Measurements from ENCODE around the gene FGF14.
"Not testable (repeated sequence)": the region's sequence is repeated elsewhere in the genome, so short reads cannot be mapped to it uniquely, and the experiment has no call there.

Gene FGF14

GRCh38 chr13:102040812-102041211 is 361.0 kb downstream of the FGF14 start:
- no peak for DNase-seq (ENCODE audit: low spot score)

DNA sequence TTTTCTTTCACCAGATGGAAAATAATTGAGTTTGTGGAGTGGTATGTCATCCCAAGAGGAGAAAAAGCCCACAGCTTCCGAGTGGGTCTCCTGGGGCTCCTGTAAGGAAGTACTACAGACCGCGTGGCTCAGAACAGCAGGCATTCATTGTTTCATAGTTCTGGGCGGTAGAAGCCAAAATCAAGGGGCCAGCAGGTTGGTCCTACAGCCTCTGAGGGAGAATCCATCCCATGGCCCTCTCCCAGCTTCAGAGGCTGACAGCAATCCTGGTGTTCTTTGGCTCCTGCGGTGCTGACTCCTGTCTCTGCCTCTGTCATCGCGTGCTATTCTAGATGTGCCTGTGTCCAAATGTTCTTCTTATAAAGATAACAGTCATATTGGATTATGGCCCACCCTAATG is 362.6 kb downstream of the FGF14 start:
- no peak for DNase-seq (ENCODE audit: low spot score)

DNA sequence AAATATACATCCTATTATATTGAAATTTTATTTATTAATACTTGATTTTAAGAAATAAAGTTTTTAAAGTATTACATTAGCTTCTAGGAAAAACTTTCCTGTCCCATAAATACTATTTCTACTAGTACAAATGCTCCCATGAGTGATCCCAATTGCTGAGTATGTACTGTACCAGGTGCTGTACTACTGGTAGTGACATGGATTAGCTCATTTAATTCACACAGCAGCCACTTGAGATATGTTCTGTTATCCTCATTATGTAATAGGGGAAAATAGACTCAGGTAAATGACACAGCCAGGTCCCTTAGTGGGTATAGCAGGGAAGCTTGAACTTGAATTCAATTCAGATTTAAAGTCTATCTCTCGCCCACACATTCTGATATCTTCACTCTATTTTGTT is 363.1 kb downstream of the FGF14 start:
- DNase-seq (ENCODE audit: low spot score), result no peak

GRCh38 chr13:102035969-102036368 is 365.9 kb downstream of the FGF14 start:
- no peak for DNase-seq (ENCODE audit: low spot score)

GRCh38 chr13:102033857-102034331 is 368.0 kb downstream of the FGF14 start:
- DNase-seq (ENCODE audit: low spot score), result no peak

DNA sequence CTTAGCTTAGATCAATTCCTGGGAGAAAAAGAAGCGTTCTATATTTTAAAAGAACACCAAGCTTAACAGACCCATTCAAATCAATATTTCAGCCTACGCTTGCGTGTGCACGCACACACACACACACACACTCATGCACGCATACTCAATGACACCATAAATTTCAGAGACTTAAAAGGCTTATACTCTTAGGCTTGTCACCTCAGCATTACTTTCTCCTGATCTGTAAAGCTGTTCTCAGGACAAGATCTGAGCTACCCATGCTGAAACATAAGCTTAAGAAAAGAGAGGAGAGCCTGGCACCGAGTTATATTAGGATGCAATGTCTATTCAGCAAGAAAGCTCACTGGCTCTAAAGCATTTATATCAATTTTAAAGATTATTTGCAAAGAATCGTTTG is 368.5 kb downstream of the FGF14 start:
- no peak for DNase-seq (ENCODE audit: low spot score)

GRCh38 chr13:102028868-102029267 is 373.0 kb downstream of the FGF14 start:
- no peak for DNase-seq (ENCODE audit: low spot score)

DNA sequence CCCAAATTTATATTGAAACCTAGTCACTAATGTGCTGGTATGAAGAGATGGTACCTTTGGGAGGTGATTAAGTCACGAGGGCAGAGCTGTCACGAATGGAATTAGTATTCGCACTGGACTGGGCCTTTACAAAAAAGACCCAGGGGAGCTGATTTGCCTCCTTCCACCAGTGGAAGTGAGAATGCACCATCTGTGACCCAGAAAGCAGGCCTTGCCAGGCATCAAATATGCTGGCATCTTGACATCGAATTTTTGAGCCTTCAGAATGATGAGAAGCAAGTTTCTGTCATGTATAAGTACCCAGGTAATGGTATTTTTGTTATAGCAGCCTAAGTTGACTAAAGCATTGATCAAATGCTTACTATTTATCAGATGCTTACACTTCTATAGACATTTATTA is 373.6 kb downstream of the FGF14 start:
- DNase-seq (ENCODE audit: low spot score), result no peak

GRCh38 chr13:102021777-102022176 is 380.1 kb downstream of the FGF14 start:
- no peak for DNase-seq (ENCODE audit: low spot score)

GRCh38 chr13:102020611-102021216 is 381.1 kb downstream of the FGF14 start:
- no peak for DNase-seq (ENCODE audit: low spot score)

- DNase-seq (ENCODE audit: low spot score), result no peak
These were observed 383.1 kb downstream of the FGF14 start for GRCh38 chr13:102018716-102019115.

DNA sequence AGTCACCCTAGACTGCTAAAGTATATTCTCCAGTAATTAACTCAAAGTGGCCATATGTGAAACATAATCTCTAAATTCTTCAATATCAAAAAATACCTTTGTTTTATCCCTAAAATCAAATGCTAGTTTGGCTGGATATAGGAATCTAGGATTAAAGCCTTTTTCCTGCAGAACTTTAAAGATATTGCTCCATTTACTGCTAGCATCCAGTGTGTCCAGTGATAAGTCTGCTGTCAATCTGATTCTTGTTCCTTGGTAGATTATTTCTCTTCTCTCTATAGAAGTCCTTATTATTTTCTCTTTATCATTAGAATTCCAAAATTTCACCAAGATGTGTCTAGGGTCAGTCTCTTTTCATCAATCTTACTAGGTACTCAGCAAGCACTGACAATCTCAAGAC is 384.6 kb downstream of the FGF14 start:
- no peak for DNase-seq (ENCODE audit: low spot score)

GRCh38 chr13:102012299-102013293 is 389.3 kb downstream of the FGF14 start:
- DNase-seq (ENCODE audit: low spot score), result no peak

- DNase-seq (ENCODE audit: low spot score), result not testable (repeated sequence)
These were observed 390.4 kb downstream of the FGF14 start for GRCh38 chr13:102011455-102011854.

DNA sequence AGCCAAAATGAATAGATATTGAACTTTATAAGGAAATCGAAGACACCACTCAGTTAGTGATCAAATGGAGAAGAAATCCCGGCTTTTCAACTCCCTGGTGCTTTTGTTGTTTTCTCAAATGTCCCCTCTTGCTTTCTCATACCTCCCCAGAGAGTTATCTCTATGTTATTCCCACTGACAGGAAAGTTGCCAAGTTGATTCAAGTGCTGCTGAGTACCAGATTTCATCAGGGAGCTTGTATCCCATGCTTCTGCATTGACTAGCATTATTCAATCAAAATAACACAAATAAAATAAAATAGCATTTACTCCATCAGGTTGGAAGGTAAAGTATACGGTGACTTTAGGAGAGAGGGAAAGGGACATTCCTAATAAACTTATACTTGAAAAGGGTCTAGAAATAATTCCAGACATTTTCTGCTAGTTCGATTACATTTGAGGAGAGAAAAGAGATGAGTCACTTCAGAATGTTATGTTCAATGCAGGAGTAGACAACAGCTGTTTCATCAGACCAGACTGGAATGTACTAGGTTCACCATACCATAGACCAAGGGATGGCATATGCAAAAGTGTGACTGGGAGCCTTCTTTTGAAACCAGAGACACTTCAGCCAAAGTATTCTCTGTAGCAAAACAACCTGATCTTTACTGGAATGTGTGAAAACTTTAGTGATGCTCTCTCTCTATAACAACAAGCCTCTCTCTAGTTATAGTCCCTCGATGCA is 397.8 kb downstream of the FGF14 start:
- no peak for DNase-seq (ENCODE audit: low spot score)

- DNase-seq (ENCODE audit: low spot score), result no peak
These were observed 399.6 kb downstream of the FGF14 start for GRCh38 chr13:102002287-102002686.

- DNase-seq (ENCODE audit: low spot score), result no peak
These were observed 401.1 kb downstream of the FGF14 start for GRCh38 chr13:102000764-102001163.

- DNase-seq (ENCODE audit: low spot score), result no peak
These were observed 403.7 kb downstream of the FGF14 start for GRCh38 chr13:101998129-101998528.

DNA sequence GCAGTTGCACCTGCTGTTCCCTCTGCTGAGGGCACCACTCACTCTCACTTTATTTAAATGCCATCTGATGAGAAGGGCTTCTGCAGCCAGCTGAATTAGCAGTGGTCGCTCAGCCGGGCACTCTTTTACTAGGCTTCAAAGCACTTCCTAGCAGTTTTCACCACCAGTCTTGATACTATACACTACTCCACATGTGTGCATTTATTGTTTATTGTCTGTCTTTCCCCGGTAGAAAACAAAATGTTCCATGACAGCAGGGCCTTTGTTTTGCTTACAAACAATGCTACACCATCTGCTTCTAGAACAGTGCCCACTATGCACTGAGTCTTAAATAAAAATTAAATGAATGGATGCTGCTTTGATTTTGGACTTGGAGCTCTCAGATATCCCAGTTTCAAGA is 404.9 kb downstream of the FGF14 start:
- DNase-seq (ENCODE audit: low spot score), result no peak

GRCh38 chr13:101989798-101990350 is 412.0 kb downstream of the FGF14 start:
- no peak for DNase-seq (ENCODE audit: low spot score)

- peak; percentile 27 for DNase-seq (ENCODE audit: low spot score)
These were observed 413.7 kb downstream of the FGF14 start for GRCh38 chr13:101988140-101988539.

DNA sequence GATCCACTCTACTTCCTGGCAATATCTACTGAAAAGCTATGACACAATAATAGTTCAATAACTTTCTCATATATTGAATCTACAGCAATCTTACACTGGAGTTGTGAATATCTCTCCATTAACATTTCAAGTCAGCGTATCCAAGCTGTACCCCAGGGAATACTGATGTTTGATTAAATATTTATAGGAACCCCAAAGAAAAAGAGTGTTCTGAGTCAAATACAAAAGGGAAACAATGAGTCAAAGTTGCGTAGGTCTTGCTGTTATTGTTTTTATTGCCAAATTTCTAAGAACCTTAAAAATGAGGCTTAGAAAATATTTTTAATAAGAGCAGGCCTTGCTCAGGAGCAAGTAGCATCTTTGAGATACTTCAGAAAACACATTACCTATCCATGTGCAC is 415.5 kb downstream of the FGF14 start:
- DNase-seq (ENCODE audit: low spot score), result no peak
